ENCODE data around the gene ANKRD40.

ANKRD40 gene

GRCh38 chr17:50649042-50649908 lies 58.4 kb downstream of the ANKRD40 start:
- TF ChIP-seq CTCF (IDR thresholded peaks at IDR 0.05; ENCODE audit: low read depth, low read length, missing control alignments) = no peak
- peak; percentile 55 for DNase-seq (ENCODE audit: extremely low read depth, low read depth)
- no peak overlapping the region for H3K4me3 ChIP-seq (replicated peaks; ENCODE audit: low read depth, low read length)

GRCh38 chr17:50647187-50647586 lies 60.5 kb downstream of the ANKRD40 start:
- H3K4me3 ChIP-seq (replicated peaks; ENCODE audit: low read depth, low read length) = no peak overlapping the region
- DNase-seq (ENCODE audit: extremely low read depth, low read depth) = no peak
- no peak for TF ChIP-seq CTCF (IDR thresholded peaks at IDR 0.05; ENCODE audit: low read depth, low read length, missing control alignments)

- H3K4me3 ChIP-seq (replicated peaks; ENCODE audit: low read depth, low read length) = no peak overlapping the region
- DNase-seq (ENCODE audit: extremely low read depth, low read depth) = no peak
- no peak for TF ChIP-seq CTCF (IDR thresholded peaks at IDR 0.05; ENCODE audit: low read depth, low read length, missing control alignments)
Observed at GRCh38 chr17:50645748-50646682, 61.7 kb downstream of the ANKRD40 start.
